Measurements from ENCODE around the gene ZBTB11.

- TF ChIP-seq POLR2AphosphoS5 (IDR thresholded peaks at IDR 0.05; ENCODE audit: low read depth, low read length) (no peak), POLR2A (IDR thresholded peaks at IDR 0.05; ENCODE audit: low read depth, low read length) (peak; percentile 28; the same call in 1 of the 2 replicates), TAF1 (IDR thresholded peaks at IDR 0.05; ENCODE audit: borderline replicate concordance, low read depth, low read length) (no peak)
Observed at GRCh38 chr3:101685050-101685400, 8.1 kb upstream of the ZBTB11 start.
